ENCODE results near the gene TMEM222.
A peak's percentile ranks its signal among the peaks of the same experiment; 100 is the strongest.

The TMEM222 gene

DNA sequence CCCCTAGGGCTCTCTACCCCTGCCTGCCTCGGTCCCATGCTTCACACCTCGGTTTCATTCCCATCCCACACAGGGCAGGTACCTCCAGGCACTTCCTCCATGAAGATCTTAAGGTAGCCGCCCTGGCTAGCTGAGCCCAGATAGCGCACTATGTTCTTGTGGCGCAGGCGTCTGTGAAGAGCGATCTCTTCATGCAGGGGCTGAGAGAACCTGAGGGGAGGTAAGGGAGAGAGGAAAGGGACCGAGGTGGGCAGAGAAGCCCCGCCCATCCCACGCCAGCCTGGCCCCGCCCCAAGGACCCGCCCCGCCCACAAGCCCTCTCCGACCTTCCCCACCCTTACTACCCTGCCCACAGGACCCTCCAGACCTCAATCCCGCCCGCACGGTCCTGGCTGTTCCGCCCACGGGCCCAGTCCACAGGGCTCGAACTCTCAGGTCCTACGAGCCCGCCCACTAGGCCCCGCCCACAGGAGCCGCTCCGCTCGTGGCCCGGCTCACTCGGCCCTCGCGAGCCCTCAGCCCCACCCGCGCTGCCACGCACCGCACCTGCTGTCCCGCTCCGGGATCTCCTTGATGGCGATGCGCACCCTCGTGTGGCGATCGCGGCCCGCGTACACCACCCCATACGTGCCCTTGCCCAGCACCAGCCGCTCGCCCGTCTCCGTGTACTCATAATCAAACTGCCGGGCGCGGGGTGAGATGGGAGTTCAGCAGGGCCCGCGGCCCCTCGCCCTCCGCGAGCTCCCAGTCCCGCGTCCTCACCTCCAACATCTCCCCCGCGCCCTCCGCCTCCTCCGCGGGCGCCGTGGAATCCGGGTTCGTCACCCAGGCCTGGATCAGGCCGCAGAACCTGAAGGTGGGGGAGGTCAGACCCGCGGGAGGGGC is 38.4 kb downstream of the TMEM222 start:
- peak; percentile 26 for DNase-seq

- no peak for DNase-seq
These were observed 39.1 kb downstream of the TMEM222 start for GRCh38 chr1:27361044-27361402.

DNA sequence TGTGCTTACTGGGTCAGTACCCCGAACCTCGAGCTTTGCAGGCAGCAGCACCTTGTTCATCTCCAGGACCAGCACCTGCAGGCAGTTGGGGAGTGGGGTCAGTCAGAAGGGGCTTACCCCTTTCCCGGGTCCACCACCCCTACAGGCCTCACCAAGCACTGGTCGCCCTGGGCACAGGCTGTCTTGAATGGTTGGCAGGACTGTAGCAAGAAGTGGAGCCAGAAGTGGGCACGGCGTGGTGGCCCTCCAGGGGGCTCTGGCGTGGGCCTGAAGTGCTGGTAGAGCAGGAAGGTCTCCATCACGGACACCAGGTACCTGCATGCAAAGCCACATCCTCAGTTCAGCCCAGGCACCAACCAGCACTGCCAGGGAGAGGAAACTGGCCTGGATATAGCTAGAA is 39.6 kb downstream of the TMEM222 start:
- no peak for DNase-seq

DNA sequence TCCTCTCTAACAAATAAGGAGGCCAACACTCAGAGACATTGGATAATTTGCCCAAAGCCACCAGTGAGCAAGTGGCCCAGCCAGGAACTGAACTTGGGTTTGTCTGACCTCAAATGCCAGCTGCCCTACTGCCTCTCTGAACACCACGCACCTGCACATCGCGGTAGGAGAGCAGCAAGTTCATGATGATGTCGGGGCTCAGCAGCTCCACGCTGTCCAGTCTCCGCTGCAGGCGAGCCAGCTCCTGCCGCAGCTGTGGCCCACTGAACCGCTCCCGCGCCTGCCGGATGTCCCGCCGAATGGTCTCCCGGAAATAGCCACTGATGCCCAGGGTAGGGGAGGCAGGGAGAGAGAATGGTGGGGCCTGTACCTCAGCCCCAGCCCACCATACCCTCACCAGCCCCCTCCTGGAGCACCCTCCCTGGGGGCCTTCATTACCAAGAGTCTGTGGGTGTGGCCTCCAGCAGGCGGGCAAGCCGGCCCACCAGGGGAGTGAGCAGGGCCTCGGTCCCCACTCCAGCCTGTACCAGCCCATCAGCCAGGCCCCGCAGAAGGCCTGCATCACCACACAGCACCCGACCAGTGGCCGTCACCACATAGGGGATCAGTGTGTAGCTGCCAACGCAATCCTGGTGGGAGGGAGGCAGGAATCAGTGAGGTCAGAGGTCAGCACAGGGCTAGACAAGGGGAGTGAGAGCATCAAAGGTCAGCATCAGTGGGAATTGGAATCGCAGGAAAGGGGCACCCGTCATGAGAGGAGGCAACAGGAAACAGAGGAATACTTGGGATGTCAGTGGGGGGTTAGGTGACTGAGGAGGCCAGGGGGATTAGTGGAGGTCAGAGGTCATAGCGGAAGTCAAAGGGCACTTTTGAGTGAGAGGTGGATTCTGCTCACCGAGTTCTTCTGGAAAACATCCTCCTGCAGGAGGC is 42.1 kb downstream of the TMEM222 start:
- no peak for DNase-seq

- no peak for DNase-seq
These were observed 42.9 kb downstream of the TMEM222 start for GRCh38 chr1:27364696-27365371.

DNA sequence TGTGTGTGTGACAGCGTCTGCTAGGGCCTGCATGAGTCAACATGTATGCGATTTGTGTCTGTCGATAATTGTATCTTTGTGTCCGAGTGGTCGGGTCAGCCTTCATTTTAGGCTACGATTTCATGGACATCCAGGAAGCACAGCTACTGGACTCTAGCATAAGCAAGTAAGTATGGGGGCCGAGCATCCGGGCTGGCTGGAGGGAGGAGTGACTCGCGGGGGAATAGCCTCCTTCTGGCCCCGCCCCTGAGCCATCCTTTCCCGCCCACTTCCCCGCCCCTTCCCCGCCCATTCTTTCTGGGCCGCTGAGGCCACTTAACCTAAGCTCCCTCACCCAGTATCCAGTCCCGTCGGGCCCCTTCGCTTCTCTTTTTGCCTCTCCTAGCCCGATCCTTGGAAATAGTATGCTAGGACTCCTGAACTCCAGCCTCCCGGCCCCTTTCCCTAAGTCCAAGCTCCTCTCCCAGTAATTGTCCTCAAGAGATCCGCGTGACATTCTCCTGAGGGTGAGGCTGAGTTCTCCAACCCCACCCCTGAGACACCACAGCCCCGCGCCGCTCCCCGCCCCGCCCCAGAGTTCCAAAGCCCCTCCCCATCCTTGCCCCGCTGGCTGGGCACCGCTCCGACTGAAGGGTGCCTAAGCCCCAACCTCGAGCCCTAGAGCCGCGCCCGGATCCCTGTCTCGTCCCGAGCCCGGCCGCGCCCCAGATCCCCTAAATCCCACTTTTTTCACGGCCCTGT is 43.6 kb downstream of the TMEM222 start:
- peak; percentile 60 for DNase-seq

DNA sequence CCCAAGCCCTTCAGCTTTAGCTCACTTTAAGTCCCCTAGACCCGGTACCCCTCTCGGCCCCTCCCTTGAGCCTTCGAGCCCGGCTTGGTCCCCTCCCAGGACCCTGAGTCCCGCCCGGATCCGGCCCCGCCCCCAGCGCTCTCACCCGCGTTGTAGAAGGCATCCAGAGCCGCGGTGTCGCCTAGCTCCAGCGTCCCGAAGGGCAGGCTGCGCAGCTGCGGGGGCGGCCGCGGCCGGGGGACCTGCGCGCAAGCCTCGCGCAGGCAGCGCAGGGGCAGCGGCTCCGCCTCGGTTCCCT is 44.1 kb downstream of the TMEM222 start:
- DNase-seq = peak; percentile 48

DNA sequence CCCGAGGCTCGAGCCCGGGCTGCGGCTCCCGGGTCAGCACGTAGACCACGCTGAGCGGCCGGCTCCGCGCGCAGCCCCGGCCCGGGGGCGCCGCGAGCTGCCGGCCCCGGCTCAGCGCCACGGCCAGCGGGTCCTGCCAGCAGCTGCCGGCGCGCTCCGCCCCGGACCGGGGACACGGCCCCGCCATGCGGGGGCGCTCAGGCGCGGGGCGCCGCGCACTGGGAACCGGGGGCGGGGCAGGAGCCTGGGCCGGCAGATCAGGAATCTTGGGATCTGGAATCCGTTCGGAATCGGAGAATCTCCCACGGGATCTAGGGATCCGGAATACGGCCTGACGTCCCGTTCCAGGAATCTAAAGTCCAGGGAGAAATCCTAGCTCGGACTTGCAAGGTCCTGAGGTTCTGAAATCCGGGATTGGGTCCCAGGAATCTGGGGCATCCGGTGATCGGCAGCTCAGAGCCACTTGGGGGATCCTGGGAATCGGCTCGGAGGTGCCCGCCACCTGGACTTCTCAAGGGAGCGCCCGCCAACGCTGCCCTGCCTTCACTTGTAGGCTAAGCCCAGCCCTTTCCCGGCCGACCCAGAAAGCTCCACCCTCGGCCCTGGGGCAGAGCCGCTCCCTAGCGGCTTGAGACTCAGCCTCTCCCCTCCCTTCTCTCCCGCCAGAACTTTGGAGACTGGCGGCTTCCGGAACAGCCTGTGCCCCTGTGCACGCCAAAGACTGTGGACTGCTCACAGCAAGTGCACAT is 44.6 kb downstream of the TMEM222 start, which contains the start of gene MAP3K6:
Gene MAP3K6 (minus strand): TSS at position 551 of the 749 bp plus-strand sequence. CDS start 364 bp downstream, at position 187.
- DNase-seq = no peak

DNA sequence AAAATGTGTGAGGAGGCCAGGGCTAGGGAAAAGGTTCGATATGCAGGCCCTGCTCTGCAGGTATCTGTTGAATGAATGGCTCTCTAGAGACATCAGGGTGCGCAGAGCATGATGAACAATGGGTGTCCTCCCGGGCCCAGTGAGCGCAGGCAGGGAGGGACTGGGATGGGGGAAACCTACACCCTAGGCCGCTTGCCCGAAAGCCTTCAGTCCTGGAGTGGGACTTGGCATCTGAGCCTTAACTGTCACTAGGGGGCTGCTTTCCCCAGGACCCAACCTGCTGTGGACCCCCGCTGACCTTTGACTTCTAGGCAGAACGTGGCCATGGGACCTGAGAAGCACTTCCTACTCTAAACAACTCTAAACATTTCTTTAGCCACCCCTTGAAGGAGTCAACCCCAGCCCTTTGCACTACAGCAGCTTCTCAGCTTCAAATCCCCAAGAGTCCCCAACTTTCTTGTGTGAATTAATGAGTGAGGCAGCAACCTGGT is 45.2 kb downstream of the TMEM222 start:
- DNase-seq = no peak

GRCh38 chr1:27368869-27369582 is 47.1 kb downstream of the TMEM222 start:
- DNase-seq = no peak

GRCh38 chr1:27372022-27372807 is 50.3 kb downstream of the TMEM222 start:
- DNase-seq = no peak

- no peak for DNase-seq
These were observed 51.1 kb downstream of the TMEM222 start for GRCh38 chr1:27372808-27373690.

DNA sequence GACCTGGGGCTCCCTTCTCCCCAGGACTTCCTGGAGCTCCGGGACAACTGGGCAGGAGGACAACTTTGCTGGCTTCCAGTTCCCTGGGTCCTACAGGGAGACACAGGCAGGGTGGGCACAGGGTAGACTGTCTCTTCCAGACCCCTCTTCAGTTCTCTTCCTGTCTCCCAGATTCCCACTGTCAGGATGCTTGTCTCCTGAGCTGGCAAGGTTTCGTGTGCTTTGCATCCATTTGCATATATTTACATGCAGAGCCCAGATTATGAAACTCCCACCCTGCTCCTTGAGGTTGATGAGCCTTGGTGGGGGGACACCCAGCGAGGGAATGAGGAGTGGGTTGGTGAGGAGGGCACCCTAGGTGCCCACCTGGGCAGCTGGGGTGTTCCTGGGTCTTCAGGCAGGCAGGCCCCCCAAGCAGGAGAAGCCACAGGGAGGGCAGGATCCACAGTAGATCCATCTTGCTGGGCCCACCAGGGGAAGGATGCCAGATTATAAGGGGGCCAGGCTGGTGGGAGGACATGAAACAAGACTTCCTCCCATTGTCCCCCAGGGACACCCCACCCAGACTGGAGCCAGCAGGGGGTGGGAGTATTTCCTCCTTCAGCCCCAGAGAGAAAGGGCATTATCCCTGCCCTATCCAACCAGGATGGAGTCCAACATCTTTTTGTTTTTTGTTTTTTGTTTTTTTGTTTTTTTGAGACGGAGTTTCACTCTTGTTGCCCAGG is 52.6 kb downstream of the TMEM222 start, which contains the start of gene FCN3:
Gene FCN3 (minus strand): TSS at position 463 of the 725 bp plus-strand sequence. CDS start 6 bp downstream, at position 457.
- no peak for DNase-seq

- no peak for DNase-seq
These were observed 56.0 kb downstream of the TMEM222 start for GRCh38 chr1:27377760-27378495.

- DNase-seq = no peak
These were observed 57.7 kb downstream of the TMEM222 start for GRCh38 chr1:27379564-27380122.

GRCh38 chr1:27380224-27380623 is 58.3 kb downstream of the TMEM222 start:
- DNase-seq = no peak
